ENCODE data around the gene ASB9.

DNA sequence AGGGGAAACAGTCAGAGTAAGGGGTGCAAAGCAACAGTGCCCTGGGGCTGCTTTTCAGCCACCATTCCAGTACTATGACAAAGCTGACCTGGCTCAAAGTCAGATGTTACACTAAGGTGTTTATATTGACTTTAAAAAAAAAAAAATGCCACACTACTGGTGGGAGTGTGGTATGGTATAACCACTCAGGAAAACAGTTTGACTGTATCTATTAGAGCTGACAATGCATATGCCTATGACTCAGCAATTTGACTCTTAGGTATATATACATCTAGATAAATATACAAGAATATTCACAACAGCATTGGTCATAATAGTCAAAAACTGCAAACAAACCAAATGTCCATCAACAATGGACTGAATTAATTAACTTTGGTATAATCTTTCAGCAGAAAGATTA lies 15.0 kb downstream of the ASB9 start:
- TF ChIP-seq, protein P1, sequence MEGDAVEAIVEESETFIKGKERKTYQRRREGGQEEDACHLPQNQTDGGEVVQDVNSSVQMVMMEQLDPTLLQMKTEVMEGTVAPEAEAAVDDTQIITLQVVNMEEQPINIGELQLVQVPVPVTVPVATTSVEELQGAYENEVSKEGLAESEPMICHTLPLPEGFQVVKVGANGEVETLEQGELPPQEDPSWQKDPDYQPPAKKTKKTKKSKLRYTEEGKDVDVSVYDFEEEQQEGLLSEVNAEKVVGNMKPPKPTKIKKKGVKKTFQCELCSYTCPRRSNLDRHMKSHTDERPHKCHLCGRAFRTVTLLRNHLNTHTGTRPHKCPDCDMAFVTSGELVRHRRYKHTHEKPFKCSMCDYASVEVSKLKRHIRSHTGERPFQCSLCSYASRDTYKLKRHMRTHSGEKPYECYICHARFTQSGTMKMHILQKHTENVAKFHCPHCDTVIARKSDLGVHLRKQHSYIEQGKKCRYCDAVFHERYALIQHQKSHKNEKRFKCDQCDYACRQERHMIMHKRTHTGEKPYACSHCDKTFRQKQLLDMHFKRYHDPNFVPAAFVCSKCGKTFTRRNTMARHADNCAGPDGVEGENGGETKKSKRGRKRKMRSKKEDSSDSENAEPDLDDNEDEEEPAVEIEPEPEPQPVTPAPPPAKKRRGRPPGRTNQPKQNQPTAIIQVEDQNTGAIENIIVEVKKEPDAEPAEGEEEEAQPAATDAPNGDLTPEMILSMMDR (conservative IDR thresholded peaks at IDR 0.05 in 1 of 2, IDR thresholded peaks at IDR 0.05 in 1 of 2; ENCODE audit: extremely low read depth in 1 of 2, insufficient read depth in 1 of 2, low read depth in 1 of 2, low read length in 2 of 2), result no peak
- TF ChIP-seq EZH2 (IDR thresholded peaks at IDR 0.05; ENCODE audit: borderline replicate concordance, low read length), result no peak
